H4 (cell line): ENCODE results near the gene ADARB1. TPM values are rescaled to one million over a fixed set of nuclear protein-coding genes. Genes with fewer than 3 reads are reported as not detected.

Experiments
- DNase-seq: peaks from one replicate; pipeline ENCODE4 v3.0.0-alpha.2; 2015; ENCODE audit warnings: low spot score
- total RNA-seq: library from RNA; depleted of rRNA; stranded (reverse); fragments of >200 nt; shearing (Covaris generic); gene quantifications from 2 replicates; pipeline ENCODE4 v1.2.3, GENCODE V29; 2014

The ADARB1 gene
- total RNA-seq, 1 experiment from 2014 or later: 10.2 TPM

GRCh38 chr21:45074818-45075595 is 627 bp downstream of the ADARB1 start:
- DNase-seq: no peak

GRCh38 chr21:45075596-45076244 is 1.3 kb downstream of the ADARB1 start:
- no peak for DNase-seq

- no peak for DNase-seq
Measured at GRCh38 chr21:45076245-45076711, 1.9 kb downstream of the ADARB1 start.

- DNase-seq: no peak
Measured at GRCh38 chr21:45078371-45078770, 4.0 kb downstream of the ADARB1 start.

- DNase-seq: peak; percentile 66
Measured at GRCh38 chr21:45078877-45079281, 4.5 kb downstream of the ADARB1 start.

- no peak for DNase-seq
Measured at GRCh38 chr21:45079351-45079750, 5.0 kb downstream of the ADARB1 start.

GRCh38 chr21:45080232-45080631 is 5.9 kb downstream of the ADARB1 start:
- DNase-seq: no peak

- DNase-seq: no peak
Measured at GRCh38 chr21:45080639-45081414, 6.4 kb downstream of the ADARB1 start.

GRCh38 chr21:45081636-45082035 is 7.3 kb downstream of the ADARB1 start:
- no peak for DNase-seq

GRCh38 chr21:45082736-45083135 is 8.4 kb downstream of the ADARB1 start:
- DNase-seq: no peak

- no peak for DNase-seq
Measured at GRCh38 chr21:45084121-45084520, 9.7 kb downstream of the ADARB1 start.

GRCh38 chr21:45084881-45085536 is 10.6 kb downstream of the ADARB1 start:
- DNase-seq: no peak

GRCh38 chr21:45085700-45086099 is 11.3 kb downstream of the ADARB1 start:
- DNase-seq: no peak

GRCh38 chr21:45086337-45086958 is 12.1 kb downstream of the ADARB1 start:
- no peak for DNase-seq

GRCh38 chr21:45087022-45087823 is 12.8 kb downstream of the ADARB1 start:
- no peak for DNase-seq

- DNase-seq: no peak
Measured at GRCh38 chr21:45088116-45088515, 13.7 kb downstream of the ADARB1 start.

GRCh38 chr21:45088729-45089128 is 14.3 kb downstream of the ADARB1 start:
- DNase-seq: no peak

- no peak for DNase-seq
Measured at GRCh38 chr21:45089964-45090363, 15.6 kb downstream of the ADARB1 start.

GRCh38 chr21:45090966-45091365 is 16.6 kb downstream of the ADARB1 start:
- DNase-seq: no peak

GRCh38 chr21:45091550-45092322 is 17.4 kb downstream of the ADARB1 start:
- DNase-seq: no peak
